ENCODE measurements around the gene CISTR.
"Not testable (repeated sequence)": the region's sequence is repeated elsewhere in the genome, so short reads cannot be mapped to it uniquely, and the experiment has no call there.

Gene CISTR

DNA sequence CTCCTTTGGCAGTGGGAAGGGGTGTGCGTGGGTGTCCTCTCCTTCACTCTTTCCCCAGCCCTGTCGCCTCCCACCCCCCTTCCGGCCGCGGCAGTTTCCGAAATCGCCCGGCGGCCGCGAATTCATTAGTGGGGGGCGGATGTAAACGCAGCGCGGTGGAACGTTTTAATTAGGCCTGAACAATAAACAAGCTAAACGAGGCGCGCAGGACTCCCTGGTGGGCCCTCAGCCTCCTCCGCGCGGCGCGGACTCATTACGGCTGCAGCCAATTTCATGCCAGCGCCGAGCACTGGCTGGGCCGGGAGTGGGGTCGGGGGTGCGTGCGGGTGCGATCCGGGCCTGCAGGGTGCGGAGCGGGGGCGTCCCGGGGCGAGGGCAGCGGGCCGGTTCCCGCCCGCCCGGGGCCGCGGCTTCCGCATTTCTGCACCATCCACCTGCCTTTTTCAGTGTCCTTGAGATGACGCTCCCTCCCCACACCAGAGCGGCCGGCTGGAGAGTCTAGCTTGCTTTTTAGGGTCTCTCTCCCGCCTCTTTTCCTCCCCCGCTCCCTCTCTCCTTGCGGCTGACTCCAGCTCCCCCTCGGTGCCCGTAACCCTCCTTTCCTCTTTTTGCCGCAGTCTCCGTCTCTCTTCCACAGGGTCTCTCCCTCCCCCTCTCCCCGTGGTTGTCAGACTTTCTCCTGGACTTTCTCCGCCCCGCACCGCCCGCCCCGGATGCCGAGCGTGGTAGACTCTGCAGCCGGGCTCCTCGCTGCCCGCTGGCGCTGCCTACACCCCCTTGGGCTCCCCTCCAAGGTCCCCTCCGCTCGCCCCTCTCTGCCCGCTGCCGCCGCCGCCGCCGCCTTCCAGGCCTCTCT is at the start of gene CISTR:
Gene CISTR (minus strand): TSS at position 644 of the 856 bp plus-strand sequence.
- no peak for DNase-seq (ENCODE audit: low spot score)

DNA sequence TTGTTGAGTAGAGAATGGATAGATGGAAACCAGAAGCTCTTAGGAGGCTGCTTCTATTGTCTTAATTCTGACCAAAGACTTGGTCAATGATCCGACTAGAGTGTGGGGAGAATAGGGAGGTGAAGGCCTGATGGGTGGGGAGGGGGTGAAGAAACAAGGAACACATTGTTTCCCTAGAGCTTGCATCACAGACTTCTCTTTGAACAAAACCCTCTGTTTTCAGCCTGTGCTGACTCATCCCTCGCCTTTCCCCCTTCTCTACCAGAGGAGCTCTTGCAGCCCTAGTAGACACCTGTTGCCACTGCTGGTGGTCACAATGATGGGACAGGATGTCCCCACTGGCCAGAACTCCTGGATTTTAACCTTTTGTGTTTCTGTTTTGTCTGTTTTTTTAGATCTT is 46.8 kb upstream of the CISTR start:
- DNase-seq (ENCODE audit: low spot score) = peak; percentile 95

DNA sequence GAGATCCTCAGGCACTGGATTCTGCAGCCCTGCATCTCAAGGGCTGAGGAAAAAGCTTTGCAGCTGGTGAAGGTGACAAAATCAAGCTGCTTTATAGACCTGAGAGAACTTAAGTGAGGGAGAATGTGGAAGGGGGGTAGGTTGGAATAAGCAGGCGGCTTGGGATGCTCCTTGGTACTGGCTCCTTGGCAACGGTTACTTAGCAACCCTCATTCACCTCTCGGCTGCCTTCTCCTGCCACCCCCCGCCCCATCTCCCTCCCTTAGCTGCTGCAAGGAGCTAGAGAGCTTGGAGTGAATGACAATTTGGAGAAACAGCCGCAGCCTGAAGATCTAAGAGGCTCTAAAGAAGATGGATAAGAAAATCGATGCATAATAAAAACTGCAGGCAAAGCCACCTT is 44.1 kb upstream of the CISTR start:
- DNase-seq (ENCODE audit: low spot score) = no peak

- no peak for DNase-seq (ENCODE audit: low spot score)
Measured at GRCh38 chr12:53793221-53793620, 41.4 kb upstream of the CISTR start.

GRCh38 chr12:53791735-53792326 is 40.1 kb upstream of the CISTR start:
- no peak for DNase-seq (ENCODE audit: low spot score)

- no peak for DNase-seq (ENCODE audit: low spot score)
Measured at GRCh38 chr12:53789570-53789969, 37.8 kb upstream of the CISTR start.

DNA sequence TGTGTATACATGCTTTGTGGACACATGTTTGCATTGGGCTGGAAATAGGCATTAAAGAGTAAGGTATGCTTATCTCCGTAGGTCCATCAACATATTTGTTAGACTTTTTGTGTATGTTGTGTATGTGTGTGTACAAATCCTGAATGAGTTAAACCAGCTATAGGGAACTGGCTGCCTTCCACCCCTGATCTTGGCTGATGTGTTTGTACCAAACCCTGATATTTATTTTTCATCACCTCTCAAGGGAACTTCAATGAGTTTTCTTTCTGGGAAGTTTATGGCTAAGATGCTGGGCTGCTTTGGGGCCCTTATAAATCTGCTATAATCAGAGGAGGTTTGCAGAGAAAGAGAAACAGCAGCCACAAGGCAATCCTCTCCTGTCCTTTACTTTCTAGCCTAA is 37.1 kb upstream of the CISTR start:
- DNase-seq (ENCODE audit: low spot score) = no peak

DNA sequence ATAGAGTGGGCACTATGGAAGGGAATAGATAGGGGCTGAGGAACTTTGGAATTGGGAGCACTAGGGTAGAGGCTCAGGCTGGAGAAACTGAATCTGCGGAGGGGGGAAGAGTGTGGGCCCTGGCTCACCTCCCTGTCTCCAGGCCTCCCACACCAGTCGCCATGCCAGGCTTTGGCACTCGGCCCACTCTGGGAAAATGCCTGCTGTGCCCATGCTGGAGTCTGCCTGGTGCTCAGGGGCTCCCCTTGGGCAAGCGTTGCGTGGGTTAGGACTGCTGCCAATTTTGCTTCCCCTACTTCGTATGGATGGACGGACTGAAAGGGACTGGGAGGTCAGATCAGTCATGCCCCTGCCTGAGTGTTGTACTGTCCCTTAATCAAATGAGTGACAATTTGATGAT is 34.6 kb upstream of the CISTR start:
- no peak for DNase-seq (ENCODE audit: low spot score)

DNA sequence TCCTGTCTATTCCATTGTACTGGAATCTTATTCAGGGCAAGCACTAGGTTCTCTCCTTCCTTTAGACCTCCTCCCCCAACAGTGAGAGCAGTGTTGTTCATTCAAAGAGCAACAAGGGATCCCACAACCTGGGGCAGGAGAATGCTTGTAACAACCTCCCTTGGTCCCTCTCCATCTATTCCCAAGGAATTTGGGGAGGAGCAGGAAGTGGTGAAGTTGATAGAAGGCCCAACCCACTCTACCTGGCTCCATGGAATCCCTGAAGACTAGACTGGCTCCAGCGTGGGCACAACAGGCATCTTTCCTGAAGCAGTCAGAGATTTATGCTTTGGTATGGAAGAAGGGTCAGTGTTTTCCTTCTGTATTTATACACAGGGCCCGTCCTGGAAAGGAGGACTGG is 33.4 kb upstream of the CISTR start:
- no peak for DNase-seq (ENCODE audit: low spot score)

DNA sequence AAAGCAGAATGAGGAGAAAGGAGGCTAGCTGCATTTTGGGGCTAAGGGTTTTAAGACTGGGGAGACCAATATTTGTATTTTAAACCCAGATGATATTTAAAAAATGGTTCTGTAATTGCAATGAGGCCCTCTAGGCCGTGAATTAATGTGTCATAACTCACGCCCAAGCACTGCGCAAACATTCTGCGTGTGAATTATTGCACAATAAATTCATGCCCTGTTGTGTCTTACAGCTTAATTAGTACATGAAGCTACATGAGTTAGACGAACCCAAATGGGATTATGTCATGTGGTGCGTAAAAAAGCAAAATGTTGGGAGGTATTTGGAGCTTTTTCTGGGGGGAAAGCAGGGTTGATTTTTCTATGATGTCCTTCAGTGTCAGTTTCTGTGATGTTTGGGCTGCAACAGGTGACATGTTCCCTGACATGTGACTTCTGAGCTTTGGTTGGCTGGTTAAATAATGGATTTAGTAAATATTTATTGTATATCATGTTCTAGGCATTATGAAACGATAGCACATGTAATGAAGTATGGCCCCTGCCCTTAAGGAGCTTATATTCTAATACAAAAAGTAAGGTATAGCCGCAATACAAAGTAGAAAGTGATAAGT is 30.4 kb upstream of the CISTR start:
- DNase-seq (ENCODE audit: low spot score) = no peak

DNA sequence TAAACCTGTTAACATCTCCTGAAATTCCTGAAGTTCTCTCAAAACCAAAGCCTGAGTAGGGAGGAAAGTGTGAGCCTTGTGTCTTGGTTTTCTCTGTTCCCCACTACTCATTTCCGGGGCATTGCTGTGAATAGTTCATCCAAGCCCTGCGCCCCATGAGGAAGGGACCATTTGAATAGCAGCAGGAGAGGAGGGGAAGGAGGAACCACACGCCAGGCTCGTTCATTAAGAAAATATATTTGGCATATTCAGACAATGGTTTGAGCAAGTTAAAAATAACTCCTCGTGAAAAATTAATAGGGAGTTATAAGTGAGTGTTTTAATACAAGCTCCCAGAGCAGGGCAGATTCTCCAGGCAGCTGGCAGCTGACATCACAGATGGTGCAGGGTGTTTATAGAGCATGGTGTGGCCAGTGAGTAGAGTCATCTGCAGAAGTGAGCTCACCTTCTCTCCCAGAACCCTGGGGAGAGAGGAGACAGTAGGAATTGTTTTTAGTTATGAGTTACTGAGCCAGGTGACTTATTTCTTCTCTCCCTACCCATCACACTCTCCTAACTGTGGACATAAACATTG is 29.5 kb upstream of the CISTR start:
- DNase-seq (ENCODE audit: low spot score) = no peak

- no peak for DNase-seq (ENCODE audit: low spot score)
Measured at GRCh38 chr12:53780323-53780722, 28.5 kb upstream of the CISTR start.

DNA sequence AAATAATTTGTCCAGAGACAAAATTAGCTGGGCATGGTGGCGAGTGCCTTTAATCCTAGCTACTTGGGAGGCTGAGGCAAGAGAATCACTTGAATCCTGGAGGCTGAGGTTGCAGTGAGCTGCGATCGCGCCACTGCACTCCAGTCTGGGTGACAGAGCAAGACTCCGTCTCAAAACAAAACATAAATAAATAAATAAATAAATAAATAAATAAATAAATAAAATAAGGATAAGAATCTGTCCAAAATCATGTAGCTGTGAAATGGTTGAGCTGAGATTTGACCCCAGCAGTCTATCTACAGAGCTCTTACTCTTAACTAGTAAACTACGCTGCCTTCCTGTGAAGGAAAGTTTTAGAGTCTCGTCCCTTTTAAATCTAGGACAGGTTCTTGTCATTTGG is 27.9 kb upstream of the CISTR start:
- DNase-seq (ENCODE audit: low spot score) = not testable (repeated sequence)

DNA sequence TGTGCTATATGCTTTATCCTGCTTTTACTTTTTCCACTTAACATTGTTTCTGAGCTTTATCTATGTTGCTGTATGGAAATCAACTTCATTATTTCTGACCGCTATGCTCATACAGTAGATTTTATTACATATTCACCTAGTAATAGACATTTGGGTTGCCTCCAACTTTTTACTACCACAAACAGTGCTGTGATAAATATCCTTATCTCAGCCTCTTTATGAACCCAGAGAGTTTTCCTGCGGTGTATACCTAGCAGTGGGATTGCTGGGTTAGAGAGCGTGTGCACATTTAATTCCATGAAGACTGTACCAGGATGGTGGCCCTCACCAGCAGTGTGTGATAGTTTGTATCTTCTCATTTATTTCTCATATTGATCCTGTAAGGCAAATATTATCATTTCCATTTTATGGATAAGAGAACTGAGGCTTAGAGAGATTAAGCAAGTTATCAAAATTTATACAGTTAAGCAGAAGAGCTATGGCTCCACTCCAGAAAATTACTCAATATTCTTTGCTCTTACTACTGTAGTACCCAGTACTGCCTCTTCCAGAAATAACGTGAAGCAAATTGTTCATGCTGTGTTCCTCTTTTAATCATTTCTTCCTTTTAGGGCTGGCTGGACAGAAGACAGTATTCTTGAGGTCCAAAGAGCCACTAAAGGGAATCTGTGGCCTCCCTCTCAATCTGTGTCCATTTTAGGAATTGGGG is 26.3 kb upstream of the CISTR start:
- no peak for DNase-seq (ENCODE audit: low spot score)

GRCh38 chr12:53777412-53777811 is 25.6 kb upstream of the CISTR start:
- DNase-seq (ENCODE audit: low spot score) = no peak

GRCh38 chr12:53776872-53777271 is 25.1 kb upstream of the CISTR start:
- no peak for DNase-seq (ENCODE audit: low spot score)

GRCh38 chr12:53775478-53776145 is 23.8 kb upstream of the CISTR start:
- no peak for DNase-seq (ENCODE audit: low spot score)

DNA sequence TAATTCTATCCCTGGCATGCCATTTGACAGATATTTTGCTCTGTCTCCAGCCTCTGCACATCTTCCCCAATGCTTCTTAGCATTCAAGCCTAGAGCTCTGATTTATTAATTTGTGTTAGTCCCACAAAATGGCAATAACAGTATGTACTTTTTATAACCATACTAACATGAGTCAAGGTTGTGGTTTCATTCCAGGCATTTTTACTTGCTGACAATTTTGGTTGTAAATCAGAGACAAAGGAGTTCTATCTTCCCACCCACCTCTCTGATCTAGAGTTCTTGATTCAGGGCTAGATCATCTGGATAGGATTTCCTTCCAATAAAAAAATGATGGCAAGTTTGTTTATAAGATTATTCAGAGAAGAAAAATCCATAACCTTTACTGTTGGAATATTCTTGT is 18.5 kb upstream of the CISTR start:
- no peak for DNase-seq (ENCODE audit: low spot score)

GRCh38 chr12:53768976-53769375 is 17.2 kb upstream of the CISTR start:
- DNase-seq (ENCODE audit: low spot score) = no peak

DNA sequence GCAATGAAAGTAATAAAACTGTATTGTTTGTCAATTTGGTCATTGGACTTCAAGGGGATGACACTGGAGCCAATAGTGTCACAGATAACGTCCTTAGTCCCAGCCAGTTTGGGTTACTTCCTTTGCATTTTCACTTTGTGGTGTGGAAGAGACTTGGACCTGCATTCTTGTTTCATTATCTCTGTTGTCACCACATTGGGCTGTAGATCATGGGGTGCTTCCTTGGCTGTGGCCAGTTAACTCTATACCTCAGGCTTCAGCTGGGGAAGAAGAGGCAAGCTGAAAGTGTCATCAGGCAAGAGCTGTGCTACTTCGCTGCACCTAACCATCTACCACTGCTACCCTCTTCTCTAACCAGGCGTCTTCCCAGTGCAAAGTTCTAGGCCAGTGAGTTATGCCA is 15.1 kb upstream of the CISTR start:
- no peak for DNase-seq (ENCODE audit: low spot score)

- DNase-seq (ENCODE audit: low spot score) = no peak
Measured at GRCh38 chr12:53765891-53766290, 14.1 kb upstream of the CISTR start.

DNA sequence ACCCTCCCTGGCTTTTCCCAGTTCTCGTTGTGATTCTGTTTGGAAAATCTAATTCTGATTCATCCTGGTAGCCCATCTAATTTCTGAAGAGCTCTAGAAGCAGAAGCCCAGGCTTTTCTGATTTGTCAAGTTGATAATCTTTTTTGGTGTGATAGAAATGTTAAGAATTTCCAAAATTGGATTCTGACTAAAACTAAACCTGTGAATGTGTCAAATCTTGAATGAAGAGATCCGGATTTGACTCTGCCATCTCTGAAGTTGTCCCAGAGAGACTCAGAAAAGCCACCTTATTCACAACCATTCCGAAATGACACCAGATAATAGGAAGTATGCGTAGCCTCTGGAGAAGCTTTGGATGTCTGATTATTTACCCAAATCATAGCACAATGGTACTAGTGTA is 12.8 kb upstream of the CISTR start:
- DNase-seq (ENCODE audit: low spot score) = no peak
